Peyer's patch (tissue), 4 donors: ENCODE measurements around the gene DNAJC6. TPM values are rescaled to one million over a fixed set of nuclear protein-coding genes. Genes with fewer than 3 reads are reported as not detected.

Experiments
- DNase-seq, 3 donors: peaks; one replicate each; pipeline ENCODE4 v3.0.0-alpha.2; 2017 to 2019
- H3K27ac ChIP-seq, 4 donors: fragments of 200-600 bp; sonication (generic); one replicate each; pipeline ENCODE4 v1.5.1; 2016 to 2019
- H3K27me3 ChIP-seq, 2 donors: fragments of 200-600 bp; sonication (generic); one replicate each; pipeline ENCODE4 v1.5.1; 2019
- H3K36me3 ChIP-seq, 3 donors: fragments of 200-600 bp; sonication (generic); one replicate each; pipeline ENCODE4 v1.5.1; 2016 to 2019
- H3K4me1 ChIP-seq, 4 donors: fragments of 200-600 bp; sonication (generic); one replicate each; pipeline ENCODE4 v1.5.1; 2016 to 2019
- H3K4me3 ChIP-seq, 4 donors: fragments of 200-600 bp; sonication (generic); 1 replicate in 3 of 4; 2 replicates in 1 of 4; pipeline ENCODE4 v1.5.1; 2016 to 2019; ENCODE audit warnings: mild to moderate bottlenecking in 1 of 4
- H3K9me3 ChIP-seq, 4 donors: fragments of 200-600 bp; sonication (generic); one replicate each; pipeline ENCODE4 v1.5.1; 2016 to 2019; ENCODE audit warnings: mild to moderate bottlenecking in 1 of 4
- CTCF ChIP-seq, 6 experiments: fragments of 450-650 bp in 4 of 6; fragments of 200-600 bp in 2 of 6; sonication (generic) in 1 of 6; IDR thresholded peaks; one replicate each; pipeline ENCODE4 v1.5.1; 2017 to 2019; ENCODE audit warnings: antibody characterized with exemption in 6 of 6, mild to moderate bottlenecking in 3 of 6, moderate library complexity in 1 of 6
- POLR2A ChIP-seq, 2 donors: fragments of 450-650 bp; IDR thresholded peaks; one replicate each; pipeline ENCODE4 v1.5.1; 2017; ENCODE audit warnings: antibody characterized with exemption in 2 of 2, mild to moderate bottlenecking in 2 of 2, moderate library complexity in 2 of 2
- total RNA-seq, 4 donors: library from RNA; depleted of rRNA; stranded (reverse); fragments of >200 nt; gene quantifications; one replicate each; pipeline ENCODE4 v1.1.0, GENCODE V29; 2016

DNAJC6 gene
- total RNA-seq, 4 donors from 2014 or later = 0.35 to 1.7 (median 0.76) TPM; not detected in 1

GRCh38 chr1:65429078-65429477 lies 119.7 kb downstream of the DNAJC6 start:
- H3K4me3 ChIP-seq = no peak overlapping the region
- H3K36me3 ChIP-seq = peaks cover 0 to 64% (median 5%) of the 10 kb centered on the region in 3 donors
- no peak for DNase-seq

DNA sequence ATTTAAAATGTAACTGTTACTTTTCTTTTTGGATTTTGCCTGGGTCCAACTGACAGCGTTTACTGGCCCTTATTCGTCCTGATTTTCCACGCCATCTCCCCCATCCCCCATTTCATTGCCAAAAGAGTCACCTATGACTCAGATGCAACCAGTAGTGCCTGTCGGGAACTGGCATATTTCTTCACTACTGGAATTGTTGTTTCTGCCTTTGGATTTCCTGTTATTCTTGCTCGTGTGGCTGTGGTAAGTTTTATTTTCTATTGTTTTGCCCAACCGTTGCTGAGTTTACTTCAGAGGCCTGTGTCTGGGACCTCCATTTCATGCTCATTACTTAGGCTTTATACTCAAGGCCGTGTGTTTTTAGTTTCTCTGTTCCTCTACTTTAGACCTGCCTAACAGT lies 120.5 kb downstream of the DNAJC6 start:
- H3K36me3 ChIP-seq = peaks cover 0 to 64% (median 5%) of the 10 kb centered on the region in 3 donors

More at GRCh38 chr1:65429078-65429477, 119.7 kb downstream of the DNAJC6 start:
- H3K27ac ChIP-seq = no peak overlapping the region
- no peaks in the 10 kb centered on the region for H3K4me1 ChIP-seq
- TF ChIP-seq POLR2A (IDR thresholded peaks at IDR 0.05) (no peak), CTCF (IDR thresholded peaks at IDR 0.05) (no peak)
- no peaks in the 10 kb centered on the region for H3K9me3 ChIP-seq
- H3K27me3 ChIP-seq = no peaks in the 10 kb centered on the region

DNA sequence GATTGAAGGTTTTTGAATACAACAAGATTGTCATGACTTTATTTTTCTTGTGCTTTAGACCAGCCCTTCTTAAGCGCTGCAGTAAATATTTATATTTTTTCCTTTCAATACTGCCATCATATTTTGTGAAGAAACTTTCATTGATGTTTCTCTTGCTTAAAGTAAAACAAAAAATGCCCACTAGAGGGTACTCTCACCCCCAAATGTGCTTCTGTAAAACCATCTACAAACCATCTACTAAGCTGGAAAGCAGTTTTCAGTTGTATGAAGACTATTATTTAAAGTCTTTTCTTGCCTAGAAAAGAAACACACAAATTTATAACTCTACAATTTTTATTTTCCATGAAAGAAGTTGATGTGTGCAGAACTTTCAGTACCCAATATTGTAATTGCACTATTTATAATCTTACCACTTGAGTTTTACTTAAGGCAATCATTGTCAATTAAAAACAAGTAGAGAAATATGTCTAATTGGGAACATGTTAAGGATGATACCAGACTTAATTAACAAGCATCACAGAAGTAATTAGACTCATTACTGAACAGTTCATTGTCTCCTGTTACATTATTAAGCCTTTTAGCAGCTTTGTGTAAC lies 121.9 kb downstream of the DNAJC6 start:
- no peak for DNase-seq
- TF ChIP-seq POLR2A (IDR thresholded peaks at IDR 0.05) = no peak
- peak in 5 of 6 experiments; percentile 22 to 53 (median 46) for TF ChIP-seq CTCF (IDR thresholded peaks at IDR 0.05)
- Histone ChIP-seq H3K36me3 (peaks cover 0 to 55% (median 0%) of the 10 kb centered on the region in 3 donors), H3K27ac (no peak overlapping the region), H3K9me3 (no peaks in the 10 kb centered on the region), H3K27me3 (no peaks in the 10 kb centered on the region), H3K4me1 (no peaks in the 10 kb centered on the region), H3K4me3 (no peak overlapping the region)

More for the DNA sequence above, 120.5 kb downstream of the DNAJC6 start:
- no peaks in the 10 kb centered on the region for H3K27me3 ChIP-seq
- no peak for DNase-seq
- TF ChIP-seq POLR2A (IDR thresholded peaks at IDR 0.05) (no peak), CTCF (IDR thresholded peaks at IDR 0.05) (no peak)
- H3K9me3 ChIP-seq = no peaks in the 10 kb centered on the region
- peak overlapping the region in 1 of 4 donors; percentile 32 for H3K27ac ChIP-seq
- H3K4me3 ChIP-seq = no peak overlapping the region
- H3K4me1 ChIP-seq = no peaks in the 10 kb centered on the region

DNA sequence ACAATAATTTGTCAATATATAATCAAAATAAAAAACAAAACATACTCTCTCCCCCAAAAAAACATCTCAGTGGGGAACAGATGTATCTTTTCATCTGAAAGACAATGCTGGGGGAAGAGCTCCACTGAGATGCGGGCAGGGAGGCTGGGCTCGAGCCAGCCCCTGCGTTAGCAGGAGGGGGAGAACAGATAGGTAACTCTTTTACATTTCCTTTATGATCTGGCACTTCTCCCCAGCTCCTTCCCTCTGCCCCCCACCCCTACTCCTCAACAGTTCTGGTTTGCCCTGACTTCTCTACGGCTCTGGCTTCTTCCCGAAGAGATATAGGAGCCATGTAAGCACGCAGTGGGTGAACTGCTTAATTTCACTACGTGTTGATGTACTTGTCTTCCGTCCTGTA lies 123.6 kb downstream of the DNAJC6 start:
- Histone ChIP-seq H3K36me3 (peaks cover 0 to 40% (median 0%) of the 10 kb centered on the region in 3 donors), H3K27ac (no peak overlapping the region), H3K9me3 (no peaks in the 10 kb centered on the region), H3K4me3 (no peak overlapping the region), H3K4me1 (no peaks in the 10 kb centered on the region), H3K27me3 (no peaks in the 10 kb centered on the region)
- TF ChIP-seq CTCF (IDR thresholded peaks at IDR 0.05) = no peak
- TF ChIP-seq POLR2A (IDR thresholded peaks at IDR 0.05) = no peak
- DNase-seq = no peak

- TF ChIP-seq POLR2A (IDR thresholded peaks at IDR 0.05) (no peak), CTCF (IDR thresholded peaks at IDR 0.05) (no peak)
- Histone ChIP-seq H3K9me3 (no peaks in the 10 kb centered on the region), H3K36me3 (peaks cover 0 to 28% (median 0%) of the 10 kb centered on the region in 3 donors), H3K27ac (no peak overlapping the region), H3K4me1 (no peaks in the 10 kb centered on the region), H3K27me3 (no peaks in the 10 kb centered on the region), H3K4me3 (no peak overlapping the region)
- no peak for DNase-seq
Measured at GRCh38 chr1:65434255-65434654, 124.9 kb downstream of the DNAJC6 start.
